Stimulated activated CD4-positive, alpha-beta T cell treated with anti-CD3 and anti-CD28 coated beads, Interleukin-2, amount 100 ng/mL, for 4 hours (primary cell): ENCODE data around the gene TBC1D22A.
"Not testable (repeated sequence)": the region's sequence is repeated elsewhere in the genome, so short reads cannot be mapped to it uniquely, and the experiment has no call there.

Experiments used
- DNase-seq: peaks from one replicate; pipeline ENCODE4 v3.0.0-alpha.2; 2020; ENCODE audit warnings: low read depth

Gene TBC1D22A

DNA sequence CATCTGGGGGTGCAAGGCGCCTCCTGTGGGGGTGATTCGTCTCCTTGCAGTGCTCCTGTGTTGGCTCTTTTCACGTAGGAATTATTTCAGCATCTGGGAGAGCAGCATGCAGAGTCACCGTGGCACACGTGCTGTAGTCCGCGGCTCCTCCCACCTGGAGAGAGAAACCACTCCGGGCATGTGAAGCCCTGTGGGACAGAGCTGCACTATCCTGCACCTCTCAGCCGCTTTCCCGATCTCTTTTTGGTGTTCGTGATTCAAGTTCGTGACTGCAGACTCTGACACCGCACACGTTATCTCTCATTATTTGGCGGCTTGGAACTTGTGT lies 394.6 kb downstream of the TBC1D22A start:
- DNase-seq, result no peak

GRCh38 chr22:47157486-47158270 lies 395.2 kb downstream of the TBC1D22A start:
- DNase-seq, result no peak

- no peak for DNase-seq
These were observed 396.0 kb downstream of the TBC1D22A start for GRCh38 chr22:47158457-47158856.

DNA sequence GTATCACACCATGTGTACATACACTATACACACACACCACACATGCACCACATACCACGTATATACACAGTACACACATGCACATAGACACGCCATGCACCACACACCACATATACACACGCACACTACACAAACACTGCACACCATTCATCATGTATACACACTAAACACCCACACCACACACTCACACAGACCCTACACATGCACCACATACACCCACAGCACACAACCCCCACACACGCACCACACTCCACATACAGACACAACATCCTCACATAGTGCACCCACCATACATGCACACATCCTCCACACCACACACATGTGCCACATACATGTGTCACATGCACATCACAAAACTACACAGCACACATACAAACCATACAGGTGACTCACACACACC lies 397.1 kb downstream of the TBC1D22A start:
- no peak for DNase-seq

GRCh38 chr22:47160141-47160541 lies 397.7 kb downstream of the TBC1D22A start:
- DNase-seq, result no peak

- no peak for DNase-seq
These were observed 398.5 kb downstream of the TBC1D22A start for GRCh38 chr22:47160781-47161520.

GRCh38 chr22:47161631-47162030 lies 399.2 kb downstream of the TBC1D22A start:
- DNase-seq, result no peak

DNA sequence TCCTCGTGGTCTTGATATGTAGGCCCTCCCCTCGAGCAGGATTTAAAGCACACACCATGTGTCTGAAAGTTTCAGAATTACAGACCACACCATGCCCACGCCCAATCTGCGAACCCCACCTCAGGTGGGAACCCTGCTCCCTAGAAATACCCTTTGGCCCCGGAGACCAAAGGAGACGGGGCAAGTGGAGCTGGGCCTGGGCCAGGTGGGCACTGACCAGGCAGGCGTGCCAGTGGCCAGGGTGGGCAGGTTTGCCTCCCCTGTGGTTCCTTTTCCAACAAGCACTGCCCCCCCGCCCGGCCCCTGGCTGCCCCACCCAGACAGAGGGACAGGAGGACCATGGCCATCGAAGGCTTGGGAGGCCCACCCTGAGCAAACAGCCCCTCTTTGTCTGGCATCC lies 400.4 kb downstream of the TBC1D22A start:
- DNase-seq, result no peak

DNA sequence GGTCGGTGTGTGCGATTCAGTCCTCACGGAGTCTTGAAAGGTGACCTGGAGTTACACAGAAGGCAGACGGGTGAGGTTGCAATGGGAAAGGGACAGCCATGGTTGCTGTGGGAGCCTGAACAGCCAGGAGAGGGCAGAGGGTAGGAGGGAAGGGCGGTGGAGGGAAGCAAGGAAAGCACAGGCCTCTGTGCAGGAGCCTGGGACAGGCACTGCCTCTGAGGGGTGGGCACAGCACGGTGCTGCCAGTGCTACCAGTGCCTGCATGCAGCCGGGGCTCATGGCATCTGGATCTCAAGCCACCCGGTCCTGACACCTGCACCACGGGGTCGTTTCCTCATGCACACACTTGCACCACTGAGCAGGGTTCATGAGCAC lies 401.0 kb downstream of the TBC1D22A start:
- no peak for DNase-seq

DNA sequence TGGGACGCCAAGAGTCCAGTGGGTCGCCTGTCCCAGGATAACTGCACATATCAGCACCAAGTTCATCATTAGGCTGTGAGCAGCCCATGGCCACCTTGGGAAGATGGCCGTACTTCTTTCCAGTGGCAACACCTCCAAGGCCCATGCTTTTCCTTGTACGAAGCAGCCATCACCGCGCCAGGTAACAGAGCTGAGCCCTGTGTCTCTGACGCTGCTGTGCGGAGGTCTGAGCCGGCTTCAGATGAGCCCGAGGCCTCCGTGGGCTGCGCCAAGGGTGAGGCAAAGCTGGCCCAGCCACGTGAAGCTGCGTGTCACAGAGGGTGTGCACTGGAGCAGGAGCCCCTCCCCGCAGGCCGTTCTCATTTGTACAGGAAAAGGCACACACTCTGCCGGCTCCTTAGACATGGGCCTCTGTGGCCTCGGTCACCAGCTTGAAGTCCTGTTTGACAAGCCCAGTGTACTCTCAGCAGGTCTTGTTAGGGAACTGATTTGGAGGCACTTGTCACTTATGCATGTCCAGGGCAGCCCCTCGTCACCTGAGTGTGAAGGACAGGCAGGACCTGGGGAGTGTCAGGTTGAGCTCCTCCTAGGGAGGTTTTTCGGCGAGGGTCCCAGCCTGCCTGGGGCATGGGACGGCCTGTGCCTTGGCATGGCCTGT lies 401.5 kb downstream of the TBC1D22A start:
- no peak for DNase-seq

DNA sequence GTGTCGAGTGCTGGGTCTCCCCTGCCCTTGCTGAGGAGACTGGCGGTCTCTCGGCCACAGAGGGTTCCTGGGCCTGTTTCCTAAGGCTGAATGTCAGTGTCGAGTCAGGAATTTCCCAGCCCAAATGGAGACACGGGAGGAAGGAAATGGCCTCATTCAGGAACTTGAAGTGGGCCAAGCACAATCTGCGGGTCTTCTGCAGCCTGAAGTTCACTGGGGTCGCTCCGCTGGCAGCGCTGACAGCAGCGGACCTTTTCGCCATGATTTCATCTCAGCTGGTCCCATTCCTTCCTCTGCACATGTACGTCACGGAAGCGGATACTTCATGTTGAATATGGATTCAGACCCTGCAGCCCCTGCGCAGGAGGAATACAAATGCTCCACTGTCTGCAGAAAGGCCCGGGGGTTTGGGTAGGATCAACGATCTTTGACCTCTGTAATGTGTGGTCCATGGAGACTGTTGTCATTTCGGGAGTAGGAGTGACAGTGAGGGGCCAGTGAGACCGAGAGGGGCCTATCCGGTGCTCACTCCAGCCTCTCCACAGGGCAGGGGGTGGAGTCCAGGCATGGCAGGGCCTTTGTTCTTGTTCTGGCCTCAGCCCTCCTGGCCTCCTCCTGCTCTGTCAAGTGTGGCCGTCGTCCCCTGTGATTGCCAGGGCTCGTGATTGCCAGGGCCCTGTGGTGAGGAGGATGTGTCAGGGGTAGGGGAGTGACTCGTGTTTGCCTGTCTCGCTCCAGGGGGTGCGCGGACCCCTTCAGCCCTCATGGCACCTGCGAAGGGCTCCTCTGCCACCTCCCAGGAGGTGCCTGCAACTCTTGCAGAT lies 402.3 kb downstream of the TBC1D22A start:
- DNase-seq, result no peak

- DNase-seq, result no peak
These were observed 403.0 kb downstream of the TBC1D22A start for GRCh38 chr22:47165338-47166032.

- no peak for DNase-seq
These were observed 403.6 kb downstream of the TBC1D22A start for GRCh38 chr22:47166033-47166404.

DNA sequence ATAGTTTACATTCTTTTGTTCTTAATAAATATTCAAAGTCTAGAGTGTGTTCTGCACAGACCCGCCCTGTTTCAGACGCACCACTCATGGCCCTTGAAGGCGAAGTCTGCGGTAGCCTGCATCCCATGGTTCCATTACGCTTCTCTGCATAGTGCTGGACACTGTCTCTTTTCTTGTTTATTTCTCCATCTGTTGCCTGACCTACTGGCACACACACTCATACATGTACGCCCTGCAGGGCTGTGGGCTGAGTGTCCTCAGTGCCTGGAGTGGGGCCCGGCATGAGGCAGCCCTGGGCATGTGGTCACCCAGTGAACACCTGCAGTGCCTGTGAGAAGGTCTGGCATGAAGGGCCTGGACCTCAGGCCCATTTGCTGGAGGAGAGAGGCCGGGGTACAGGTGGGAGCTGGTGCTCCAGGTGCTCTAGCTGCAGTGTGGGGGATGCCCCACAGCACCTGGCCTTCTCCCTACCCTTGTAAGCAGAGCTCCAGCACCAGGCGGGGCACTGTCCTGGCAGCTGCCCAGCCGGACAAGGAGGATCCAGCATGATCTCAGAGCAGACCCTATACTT lies 404.1 kb downstream of the TBC1D22A start:
- no peak for DNase-seq

GRCh38 chr22:47167056-47167455 lies 404.6 kb downstream of the TBC1D22A start:
- DNase-seq, result no peak

DNA sequence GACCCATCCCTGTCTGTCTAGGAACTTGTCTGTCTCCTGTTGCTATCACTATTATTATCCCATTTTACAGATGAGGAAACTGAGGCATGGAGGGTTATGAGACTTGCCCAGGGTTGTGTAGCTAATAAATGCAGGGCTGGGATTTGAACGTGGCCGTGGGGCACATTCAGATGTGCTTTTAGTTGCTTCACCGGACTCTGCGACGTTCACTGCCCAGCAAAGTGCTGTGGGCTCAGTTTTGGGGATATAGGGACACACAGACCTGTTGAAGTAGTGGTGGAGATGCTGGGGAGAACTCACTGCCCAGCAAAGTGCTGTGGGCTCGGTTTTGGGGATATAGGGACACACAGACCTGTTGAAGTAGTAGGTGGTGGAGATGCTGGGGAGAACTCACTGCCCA lies 405.5 kb downstream of the TBC1D22A start:
- DNase-seq, result not testable (repeated sequence)

- no peak for DNase-seq
These were observed 406.0 kb downstream of the TBC1D22A start for GRCh38 chr22:47168441-47168840.

- no peak for DNase-seq
These were observed 406.7 kb downstream of the TBC1D22A start for GRCh38 chr22:47168900-47169800.

DNA sequence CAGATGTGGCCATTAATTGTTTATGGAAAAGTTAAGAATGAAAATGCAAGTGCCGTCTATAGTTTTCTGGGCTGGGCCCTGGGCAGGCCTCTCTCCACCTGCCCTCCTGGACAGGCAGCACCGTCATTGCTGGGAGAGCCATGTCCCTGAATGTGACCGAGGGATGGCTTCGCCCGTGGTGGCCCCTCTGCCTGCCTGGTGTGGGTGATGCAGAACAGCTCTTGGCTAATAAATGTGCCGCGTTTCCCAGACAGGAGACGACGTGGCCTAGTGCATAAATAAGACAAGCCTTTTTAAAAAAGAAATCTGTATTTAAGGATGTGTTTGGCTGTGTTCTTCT lies 407.3 kb downstream of the TBC1D22A start:
- DNase-seq, result no peak
